ENCODE measurements around the gene HGS. TPM values are rescaled to one million over a fixed set of nuclear protein-coding genes. Genes with fewer than 3 reads are reported as not detected.
"Not testable (repeated sequence)": the region's sequence is repeated elsewhere in the genome, so short reads cannot be mapped to it uniquely, and the experiment has no call there.

Gene HGS
- total and polyA plus RNA-seq, 2 experiments from 2014 or later, result 59.2 to 128 TPM

- 93% methylated on average over 30 of the region's 31 CpGs for WGBS (ENCODE audit: low lambda C conversion rate, missing lambda C conversion rate)
- no peak overlapping the region for H3K4me3 ChIP-seq
- no peaks in the 10 kb centered on the region for H3K9me2 ChIP-seq (replicated peaks; ENCODE audit: insufficient read depth)
- H4K20me1 ChIP-seq (ENCODE audit: insufficient read depth, poor library complexity, severe bottlenecking), result no peaks in the 10 kb centered on the region
- no peak overlapping the region for H3K27ac ChIP-seq
- no peak overlapping the region for H2AFZ ChIP-seq
- no peaks in the 10 kb centered on the region for H3K36me3 ChIP-seq (replicated peaks; ENCODE audit: insufficient read depth, low read depth)
- TF ChIP-seq EZH2phosphoT487 (IDR thresholded peaks at IDR 0.05; ENCODE audit: low read depth, severe bottlenecking, unreplicated experiment), result no peak
- no peak for TF ChIP-seq CTCF (IDR thresholded peaks at IDR 0.05; ENCODE audit: poor library complexity)
- no peak for TF ChIP-seq EZH2 (IDR thresholded peaks at IDR 0.05; ENCODE audit: borderline replicate concordance)
- H3K9me3 ChIP-seq (ENCODE audit: low read depth), result no peaks in the 10 kb centered on the region
- H3K4me1 ChIP-seq (ENCODE audit: insufficient read depth), result peaks cover 3% of the 10 kb centered on the region
- no peaks in the 10 kb centered on the region for H3K27me3 ChIP-seq
- H3K4me2 ChIP-seq, result no peak overlapping the region
- no peak for DNase-seq (ENCODE audit: low spot score)
- no peaks in the 10 kb centered on the region for H3K79me2 ChIP-seq
These were observed 54.4 kb downstream of the HGS start for GRCh38 chr17:81737947-81738800.

DNA sequence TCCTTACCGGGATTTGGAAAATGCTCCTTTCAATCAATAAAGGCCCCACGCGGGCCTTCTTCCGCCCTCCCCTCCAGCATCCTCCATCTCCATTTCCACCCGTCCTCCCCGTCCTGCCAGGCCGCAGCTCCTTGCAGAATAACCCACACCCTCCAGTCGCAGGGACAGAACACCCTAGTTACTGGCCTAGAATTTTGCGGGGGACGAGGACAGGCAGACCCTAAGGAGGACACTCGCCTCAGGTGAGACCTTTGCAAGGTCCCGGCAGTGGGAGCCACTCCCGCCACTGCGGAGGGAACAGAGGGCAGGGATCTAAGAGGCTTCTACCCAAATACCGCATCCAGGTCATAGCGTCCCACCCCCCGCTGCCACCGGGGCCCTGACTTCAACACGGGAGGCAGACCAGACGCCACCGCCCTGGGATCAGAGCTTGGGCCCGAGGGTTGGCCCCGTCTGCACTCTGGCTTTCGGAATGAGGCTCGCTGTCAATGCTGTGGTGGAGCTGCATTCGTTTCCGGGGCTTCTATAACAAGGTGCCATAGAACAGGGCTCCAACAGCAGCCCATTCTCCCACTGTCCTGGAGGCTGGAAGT lies 55.1 kb downstream of the HGS start:
- H3K36me3 ChIP-seq (replicated peaks; ENCODE audit: insufficient read depth, low read depth), result no peaks in the 10 kb centered on the region
- whole genome bisulfite sequencing (ENCODE audit: low lambda C conversion rate, missing lambda C conversion rate), result 88% methylated on average over 25 of the region's 27 CpGs
- H4K20me1 ChIP-seq (ENCODE audit: insufficient read depth, poor library complexity, severe bottlenecking), result no peaks in the 10 kb centered on the region
- H3K4me3 ChIP-seq, result no peak overlapping the region
- H3K4me2 ChIP-seq, result no peak overlapping the region
- H3K79me2 ChIP-seq, result no peaks in the 10 kb centered on the region
- no peak overlapping the region for H2AFZ ChIP-seq
- no peaks in the 10 kb centered on the region for H3K9me2 ChIP-seq (replicated peaks; ENCODE audit: insufficient read depth)
- H3K27ac ChIP-seq, result no peak overlapping the region
- H3K4me1 ChIP-seq (ENCODE audit: insufficient read depth), result peaks cover 3% of the 10 kb centered on the region
- H3K9me3 ChIP-seq (ENCODE audit: low read depth), result no peaks in the 10 kb centered on the region
- DNase-seq (ENCODE audit: low spot score), result no peak
- H3K27me3 ChIP-seq, result no peaks in the 10 kb centered on the region
- TF ChIP-seq CTCF (IDR thresholded peaks at IDR 0.05; ENCODE audit: poor library complexity), result no peak
- no peak for TF ChIP-seq EZH2phosphoT487 (IDR thresholded peaks at IDR 0.05; ENCODE audit: low read depth, severe bottlenecking, unreplicated experiment)
- no peak for TF ChIP-seq EZH2 (IDR thresholded peaks at IDR 0.05; ENCODE audit: borderline replicate concordance)

DNA sequence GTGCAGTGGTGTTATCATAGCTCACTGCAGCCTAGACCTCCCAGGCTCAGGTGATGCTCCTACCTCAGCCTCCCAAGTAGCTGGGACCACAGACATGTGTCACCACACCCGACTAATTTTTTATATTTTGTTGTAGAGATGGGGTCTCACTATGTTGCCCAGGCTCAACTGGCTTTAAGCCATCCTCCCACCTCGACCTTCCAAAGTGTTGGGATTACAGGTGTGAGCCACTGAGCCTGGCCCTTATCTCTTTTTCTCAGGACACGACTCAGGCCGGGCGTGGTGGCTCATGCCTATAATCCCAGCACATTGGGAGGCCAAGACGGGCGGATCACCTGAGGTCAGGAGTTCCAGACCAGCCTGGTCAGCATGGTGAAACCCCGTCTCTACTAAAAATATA lies 55.8 kb downstream of the HGS start:
- H4K20me1 ChIP-seq (ENCODE audit: insufficient read depth, poor library complexity, severe bottlenecking); H2AFZ ChIP-seq; H3K4me3 ChIP-seq; H3K27me3 ChIP-seq; H3K4me1 ChIP-seq (ENCODE audit: insufficient read depth); H3K4me2 ChIP-seq; H3K79me2 ChIP-seq; H3K27ac ChIP-seq; H3K36me3 ChIP-seq (replicated peaks; ENCODE audit: insufficient read depth, low read depth); DNase-seq (ENCODE audit: low spot score); H3K9me2 ChIP-seq (replicated peaks; ENCODE audit: insufficient read depth); H3K9me3 ChIP-seq (ENCODE audit: low read depth): not testable (repeated sequence)
- WGBS (ENCODE audit: low lambda C conversion rate, missing lambda C conversion rate), result 96% methylated on average over 8 of the region's 8 CpGs

DNA sequence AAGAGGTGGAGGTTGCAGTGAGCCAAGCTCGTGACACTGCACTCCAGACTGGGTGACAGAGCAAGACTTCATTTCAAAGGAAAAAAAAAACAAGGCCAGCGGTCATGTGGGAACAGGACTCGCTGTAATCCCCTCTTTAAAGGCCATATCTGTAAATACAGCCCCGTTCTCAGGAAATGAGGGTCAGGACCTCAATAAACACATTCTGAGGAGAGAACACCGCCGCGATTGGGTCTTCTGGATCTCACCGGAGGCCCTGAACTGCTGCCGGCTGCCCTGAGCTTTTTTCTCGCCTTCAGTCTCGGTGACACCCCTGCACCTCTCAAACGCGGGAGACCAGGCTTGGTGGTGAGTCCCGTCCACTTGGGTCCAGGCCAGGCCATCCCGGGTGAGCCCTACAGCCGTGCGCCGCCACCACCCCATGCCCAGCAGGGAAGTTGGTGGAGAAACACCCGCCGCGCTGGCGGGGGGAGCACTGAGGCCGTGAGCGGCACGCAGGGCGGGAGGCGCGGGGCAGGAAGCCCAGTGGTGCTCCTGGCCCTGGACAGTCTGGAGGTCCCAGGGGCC lies 56.7 kb downstream of the HGS start:
- Histone ChIP-seq H3K9me3 (ENCODE audit: low read depth) (no peaks in the 10 kb centered on the region), H3K36me3 (replicated peaks; ENCODE audit: insufficient read depth, low read depth) (no peaks in the 10 kb centered on the region)
- WGBS (ENCODE audit: low lambda C conversion rate, missing lambda C conversion rate), result 73% methylated on average over 26 of the region's 28 CpGs

More for the DNA sequence above, 56.7 kb downstream of the HGS start:
- TF ChIP-seq CTCF (IDR thresholded peaks at IDR 0.05; ENCODE audit: poor library complexity) (no peak), EZH2 (IDR thresholded peaks at IDR 0.05; ENCODE audit: borderline replicate concordance) (no peak), EZH2phosphoT487 (IDR thresholded peaks at IDR 0.05; ENCODE audit: low read depth, severe bottlenecking, unreplicated experiment) (no peak)
- Histone ChIP-seq H3K4me2 (no peak overlapping the region), H4K20me1 (ENCODE audit: insufficient read depth, poor library complexity, severe bottlenecking) (no peaks in the 10 kb centered on the region), H3K27ac (no peak overlapping the region), H3K9me2 (replicated peaks; ENCODE audit: insufficient read depth) (no peaks in the 10 kb centered on the region), H3K27me3 (no peaks in the 10 kb centered on the region), H3K4me3 (no peak overlapping the region), H3K79me2 (no peaks in the 10 kb centered on the region), H3K4me1 (ENCODE audit: insufficient read depth) (peaks cover 3% of the 10 kb centered on the region), H2AFZ (no peak overlapping the region)
- DNase-seq (ENCODE audit: low spot score), result no peak
